PC-3 (cell line): Measurements from ENCODE around the gene PRSS38. TPM values are rescaled to one million over a fixed set of nuclear protein-coding genes. Genes with fewer than 3 reads are reported as not detected.

Experiments used
- ATAC-seq: fragments of 200-7000 bp; cut with Tn5 transposase; 2 replicates; pipeline ENCODE4 v1.9.1; 2020; ENCODE audit warnings: mild to moderate bottlenecking, moderate library complexity
- BruUV-seq: library from RNA; stranded (reverse); fragments of 400-500 nt; replicated peaks from 2 replicates; lab custom pipeline; 2021; lab: Mats Ljungman, UMichigan
- CTCF ChIA-PET: fragments of 300-600 bp; sonication (Branson Sonifier 250); formaldehyde crosslinking; loops from one replicate; lab custom pipeline; 2022; ENCODE audit warnings: antibody characterized with exemption; lab: Charles Lee
- POLR2A ChIA-PET: fragments of 300-600 bp; sonication (Branson Sonifier 250); formaldehyde crosslinking; loops from one replicate; lab custom pipeline; 2022; ENCODE audit warnings: antibody characterized with exemption; ENCODE audit not compliant: unreplicated experiment; lab: Charles Lee
- DNase-seq: peaks from one replicate; pipeline ENCODE4 v3.0.0-alpha.2; 2015
- H2AFZ ChIP-seq: fragments of 300-600 bp; sonication (generic); 2 replicates; pipeline ENCODE4 v1.6.0; 2016; ENCODE audit warnings: antibody characterized with exemption, low read length
- H3F3A ChIP-seq: fragments of 300-600 bp; sonication (generic); one replicate; pipeline ENCODE4 v1.6.0; 2017; ENCODE audit warnings: antibody characterized with exemption, low read length, control low read depth, mild to moderate bottlenecking; ENCODE audit not compliant: unreplicated experiment
- H3K27ac ChIP-seq: fragments of 300-600 bp; sonication (generic); 2 replicates; pipeline ENCODE4 v1.5.1; 2016; ENCODE audit warnings: mild to moderate bottlenecking, low read length
- H3K27me3 ChIP-seq: fragments of 300-600 bp; sonication (generic); 2 replicates; pipeline ENCODE4 v1.6.1; 2016; ENCODE audit warnings: low read length, mixed read lengths
- H3K36me3 ChIP-seq: fragments of 300-600 bp; sonication (generic); 2 replicates; pipeline ENCODE4 v1.6.1; 2016; ENCODE audit warnings: low read depth, mixed run types, low read length, mixed read lengths
- H3K4me1 ChIP-seq: fragments of 300-600 bp; sonication (generic); 2 replicates; pipeline ENCODE4 v1.5.1; 2016; ENCODE audit warnings: low read length; ENCODE audit not compliant: insufficient read depth
- H3K4me2 ChIP-seq: fragments of 300-600 bp; sonication (generic); 2 replicates; pipeline ENCODE4 v1.6.0; 2016; ENCODE audit warnings: low read length
- H3K4me3 ChIP-seq: fragments of 300-600 bp; sonication (generic); 2 replicates; pipeline ENCODE4 v1.5.1; 2016; ENCODE audit warnings: mild to moderate bottlenecking, low read length, mixed read lengths
- H3K79me2 ChIP-seq: fragments of 300-600 bp; sonication (generic); 2 replicates; pipeline ENCODE4 v1.6.1; 2017; ENCODE audit warnings: low read length, mixed read lengths
- H3K9ac ChIP-seq: fragments of 300-600 bp; sonication (generic); 2 replicates; pipeline ENCODE4 v1.6.0; 2016; ENCODE audit warnings: mild to moderate bottlenecking, low read length
- H3K9me2 ChIP-seq: fragments of 300-600 bp; sonication (generic); replicated peaks from 2 replicates; pipeline ENCODE4 v1.6.1; 2016; ENCODE audit warnings: mixed run types, low read length, mixed read lengths
- H3K9me3 ChIP-seq: fragments of 300-600 bp; sonication (generic); 2 replicates; pipeline ENCODE4 v1.6.1; 2016; ENCODE audit warnings: low read length, mixed read lengths
- H4K20me1 ChIP-seq: fragments of 300-600 bp; sonication (generic); 2 replicates; pipeline ENCODE4 v1.6.1; 2016; ENCODE audit warnings: low read length, mixed read lengths
- CTCF ChIP-seq: fragments of 300-600 bp; sonication (generic); conservative IDR thresholded peaks from 2 replicates; pipeline ENCODE4 v1.5.1; 2017; ENCODE audit warnings: antibody characterized with exemption, low read depth, mild to moderate bottlenecking, low read length
- EZH2 ChIP-seq: fragments of 300-600 bp; sonication (generic); IDR thresholded peaks from one replicate; pipeline ENCODE4 v1.6.1; 2017; ENCODE audit warnings: antibody characterized with exemption, mild to moderate bottlenecking, low read length; ENCODE audit not compliant: unreplicated experiment
- EZH2phosphoT487 ChIP-seq: fragments of 300-600 bp; sonication (generic); IDR thresholded peaks from 2 replicates; pipeline ENCODE4 v1.6.1; 2018; ENCODE audit warnings: mild to moderate bottlenecking, antibody characterized with exemption, low read length, borderline replicate concordance
- intact Hi-C: fragments of 100-400 bp; cut with micrococcal nuclease; formaldehyde crosslinking; loops from 2 replicates; pipeline ENCODE4 v1.9.0; 2023
- total RNA-seq: library from RNA; depleted of rRNA; stranded (reverse); fragments of >200 nt; gene quantifications from 2 replicates; pipeline ENCODE4 v1.2.3, GENCODE V29; 2014

The PRSS38 gene
- total RNA-seq, 1 experiment from 2014 or later = not detected

GRCh38 chr1:227771771-227772170, 43.7 kb upstream of the PRSS38 start:
- Histone ChIP-seq H3K4me3 (no peak overlapping the region), H3K9me3 (no peaks in the 10 kb centered on the region), H3K9ac (no peak overlapping the region), H3K9me2 (no peaks in the 10 kb centered on the region), H3K36me3 (peaks cover 52% of the 10 kb centered on the region), H3K4me1 (peaks cover 9% of the 10 kb centered on the region), H3K27ac (no peak overlapping the region), H3K79me2 (0 out of 2 replicates have a peak, but pooled peaks cover 9% of the 10 kb centered on the region), H3K27me3 (no peaks in the 10 kb centered on the region), H2AFZ (no peak overlapping the region), H3F3A (no peaks in the 10 kb centered on the region), H4K20me1 (peaks cover 9% of the 10 kb centered on the region; the same call in 1 of the 2 replicates), H3K4me2 (no peak overlapping the region)
- CTCF ChIA-PET = no interaction called here
- intact Hi-C loops = no loop called here
- no peak for TF ChIP-seq EZH2phosphoT487
- no peak for TF ChIP-seq CTCF
- TF ChIP-seq EZH2 = no peak
- no peak for DNase-seq
- no TSS peak for BruUV-seq
- no peak for ATAC-seq
- POLR2A ChIA-PET = no interaction called here

GRCh38 chr1:227773558-227773957, 41.9 kb upstream of the PRSS38 start:
- Histone ChIP-seq H3K27ac (no peak overlapping the region), H3K4me1 (peaks cover 7% of the 10 kb centered on the region; the same call in 1 of the 2 replicates), H3K9ac (no peak overlapping the region), H3K9me3 (no peaks in the 10 kb centered on the region), H4K20me1 (no peaks in the 10 kb centered on the region), H3K4me3 (no peak overlapping the region), H3F3A (no peaks in the 10 kb centered on the region), H3K36me3 (peaks cover 37% of the 10 kb centered on the region), H3K4me2 (no peak overlapping the region), H3K9me2 (no peaks in the 10 kb centered on the region), H3K79me2 (no peaks in the 10 kb centered on the region), H2AFZ (no peak overlapping the region), H3K27me3 (no peaks in the 10 kb centered on the region)
- ChIA-PET POLR2A (no interaction called here), CTCF (interaction anchor here (0.6 kb wide), 1 partner anchor 172 kb away, joined by 9 read pairs; no protein-coding TSS in a partner anchor)
- no peak for DNase-seq
- ATAC-seq = no peak
- TF ChIP-seq CTCF (no peak), EZH2phosphoT487 (no peak), EZH2 (no peak)
- no TSS peak for BruUV-seq
- intact Hi-C loops = no loop called here

- H3K4me2 ChIP-seq = no peak overlapping the region
- H3F3A ChIP-seq = no peaks in the 10 kb centered on the region
- peaks cover 7% of the 10 kb centered on the region; the same call in 1 of the 2 replicates for H3K4me1 ChIP-seq
- H3K4me3 ChIP-seq = no peak overlapping the region
- H2AFZ ChIP-seq = no peak overlapping the region
- ChIA-PET CTCF (interaction anchor here (0.6 kb wide), 1 partner anchor 171 kb away, joined by 9 read pairs; no protein-coding TSS in a partner anchor), POLR2A (no interaction called here)
- ATAC-seq = no peak
- no peaks in the 10 kb centered on the region for H4K20me1 ChIP-seq
- intact Hi-C loops = no loop called here
- no peak overlapping the region for H3K9ac ChIP-seq
- no peaks in the 10 kb centered on the region for H3K27me3 ChIP-seq
- no peaks in the 10 kb centered on the region for H3K9me3 ChIP-seq
- no peaks in the 10 kb centered on the region for H3K9me2 ChIP-seq
- H3K79me2 ChIP-seq = no peaks in the 10 kb centered on the region
- no peak for DNase-seq
- H3K27ac ChIP-seq = no peak overlapping the region
- BruUV-seq = no TSS peak
- peaks cover 31% of the 10 kb centered on the region; the same call in 1 of the 2 replicates for H3K36me3 ChIP-seq
- TF ChIP-seq EZH2phosphoT487 (no peak), CTCF (no peak), EZH2 (no peak)
These were observed 41.3 kb upstream of the PRSS38 start for GRCh38 chr1:227774051-227774731.
